Activated T-helper 17 cell treated with anti-CD3 and anti-CD28 coated beads, Interleukin-2, amount 50 U/mL, for 72 hours (primary cell): Measurements from ENCODE around the gene TRIM46. TPM values are rescaled to one million over a fixed set of nuclear protein-coding genes. Genes with fewer than 3 reads are reported as not detected.
"Not testable (repeated sequence)": the region's sequence is repeated elsewhere in the genome, so short reads cannot be mapped to it uniquely, and the experiment has no call there.

ENCODE experiments used
- ATAC-seq: fragments of 150-1000 bp; cut with Tn5 transposase; replicated peaks from 2 replicates; pipeline ENCODE4 v1.10.0; 2021; ENCODE audit warnings: mild to moderate bottlenecking, moderate library complexity
- H3K27ac Mint-ChIP-seq: one replicate; pipeline ENCODE4 v1.8.0; 2022; ENCODE audit warnings: mixed read lengths
- H3K27me3 Mint-ChIP-seq: one replicate; pipeline ENCODE4 v1.8.0; 2022; ENCODE audit warnings: mixed read lengths
- H3K36me3 Mint-ChIP-seq: one replicate; pipeline ENCODE4 v1.8.0; 2022; ENCODE audit warnings: low read depth, mild to moderate bottlenecking, mixed read lengths
- H3K4me1 Mint-ChIP-seq: one replicate; pipeline ENCODE4 v1.8.0; 2022; ENCODE audit warnings: mixed read lengths
- H3K4me3 Mint-ChIP-seq: one replicate; pipeline ENCODE4 v1.8.0; 2022; ENCODE audit warnings: mild to moderate bottlenecking, mixed read lengths
- H3K9me3 Mint-ChIP-seq: one replicate; pipeline ENCODE4 v1.8.0; 2022; ENCODE audit warnings: mixed read lengths
- total RNA-seq, 2 donors: library from RNA; stranded (reverse); gene quantifications; one replicate each; pipeline ENCODE4 v1.2.3, GENCODE V29; 2022

Gene TRIM46
- total RNA-seq, 2 donors from 2014 or later, result 10.6 to 16.6 TPM

- H3K4me3 Mint-ChIP-seq, result peak within 1 kb of the TSS; percentile 89
- H3K9me3 Mint-ChIP-seq, result no peaks in the 10 kb centered on the region
- no peaks in the 10 kb centered on the region for H3K27me3 Mint-ChIP-seq
- ATAC-seq, result peak; percentile 90
- H3K27ac Mint-ChIP-seq, result peak within 1 kb of the TSS; percentile 99
- H3K36me3 Mint-ChIP-seq, result peaks cover 19% of the 10 kb centered on the region
- peaks cover 17% of the 10 kb centered on the region for H3K4me1 Mint-ChIP-seq
These were observed 35.1 kb downstream of the TRIM46 start, which contains the start of gene MTX1 for GRCh38 chr1:155208541-155209311. Gene MTX1 (plus strand): TSS chr1:155208695. CDS start chr1:155208805, 110 bp downstream.

- H3K4me3 Mint-ChIP-seq, result peak overlapping the region; percentile 89
- ATAC-seq, result no peak
- peaks cover 17% of the 10 kb centered on the region for H3K4me1 Mint-ChIP-seq
- no peaks in the 10 kb centered on the region for H3K9me3 Mint-ChIP-seq
- peak overlapping the region; percentile 99 for H3K27ac Mint-ChIP-seq
- H3K36me3 Mint-ChIP-seq, result peaks cover 19% of the 10 kb centered on the region
- no peaks in the 10 kb centered on the region for H3K27me3 Mint-ChIP-seq
These were observed 35.7 kb downstream of the TRIM46 start for GRCh38 chr1:155209312-155209721.

GRCh38 chr1:155210314-155211104, 36.9 kb downstream of the TRIM46 start:
- peak overlapping the region; percentile 89 for H3K4me3 Mint-ChIP-seq
- no peak for ATAC-seq
- no peaks in the 10 kb centered on the region for H3K9me3 Mint-ChIP-seq
- peak overlapping the region; percentile 54 for H3K27ac Mint-ChIP-seq
- H3K4me1 Mint-ChIP-seq, result peaks cover 17% of the 10 kb centered on the region
- H3K36me3 Mint-ChIP-seq, result peaks cover 19% of the 10 kb centered on the region
- H3K27me3 Mint-ChIP-seq, result no peaks in the 10 kb centered on the region

GRCh38 chr1:155211381-155212050, 37.9 kb downstream of the TRIM46 start:
- not testable (repeated sequence) for ATAC-seq, H3K9me3 Mint-ChIP-seq, H3K27ac Mint-ChIP-seq, H3K4me3 Mint-ChIP-seq, H3K27me3 Mint-ChIP-seq
- H3K4me1 Mint-ChIP-seq, result peaks cover 17% of the 10 kb centered on the region
- peaks cover 19% of the 10 kb centered on the region for H3K36me3 Mint-ChIP-seq

GRCh38 chr1:155212051-155212440, 38.4 kb downstream of the TRIM46 start:
- ATAC-seq, H3K27ac Mint-ChIP-seq: not testable (repeated sequence)

GRCh38 chr1:155214702-155215101, 41.1 kb downstream of the TRIM46 start:
- H3K9me3 Mint-ChIP-seq, H3K4me3 Mint-ChIP-seq, H3K27me3 Mint-ChIP-seq: not testable (repeated sequence)
- peak; percentile 25 for ATAC-seq
- Mint-ChIP-seq H3K27ac (peak overlapping the region; percentile 68), H3K4me1 (peaks cover 10% of the 10 kb centered on the region), H3K36me3 (peaks cover 19% of the 10 kb centered on the region)

More at GRCh38 chr1:155212051-155212440, 38.4 kb downstream of the TRIM46 start:
- H3K36me3 Mint-ChIP-seq, result peaks cover 19% of the 10 kb centered on the region
- not testable (repeated sequence) for H3K27me3 Mint-ChIP-seq, H3K4me3 Mint-ChIP-seq, H3K9me3 Mint-ChIP-seq
- H3K4me1 Mint-ChIP-seq, result peaks cover 12% of the 10 kb centered on the region

- Mint-ChIP-seq H3K9me3 (no peaks in the 10 kb centered on the region), H3K4me3 (peak overlapping the region; percentile 51), H3K27ac (peak overlapping the region; percentile 68), H3K27me3 (no peaks in the 10 kb centered on the region), H3K36me3 (peaks cover 1% of the 10 kb centered on the region), H3K4me1 (peaks cover 14% of the 10 kb centered on the region)
- peak; percentile 49 for ATAC-seq
These were observed 45.4 kb downstream of the TRIM46 start for GRCh38 chr1:155218854-155219591.

- peaks cover 7% of the 10 kb centered on the region for H3K36me3 Mint-ChIP-seq
- peak overlapping the region; percentile 68 for H3K27ac Mint-ChIP-seq
- H3K27me3 Mint-ChIP-seq, result no peaks in the 10 kb centered on the region
- H3K4me1 Mint-ChIP-seq, result peaks cover 14% of the 10 kb centered on the region
- H3K9me3 Mint-ChIP-seq, result no peaks in the 10 kb centered on the region
- peak; percentile 78 for ATAC-seq
- H3K4me3 Mint-ChIP-seq, result peak overlapping the region; percentile 51
These were observed 46.0 kb downstream of the TRIM46 start for GRCh38 chr1:155219592-155220031.

GRCh38 chr1:155220211-155220965, 46.7 kb downstream of the TRIM46 start:
- ATAC-seq, H3K27me3 Mint-ChIP-seq, H3K9me3 Mint-ChIP-seq, H3K4me3 Mint-ChIP-seq: not testable (repeated sequence)
- H3K36me3 Mint-ChIP-seq, result peaks cover 11% of the 10 kb centered on the region
- peaks cover 14% of the 10 kb centered on the region for H3K4me1 Mint-ChIP-seq
- peak overlapping the region; percentile 68 for H3K27ac Mint-ChIP-seq

- H3K4me1 Mint-ChIP-seq, result peaks cover 20% of the 10 kb centered on the region
- peaks cover 33% of the 10 kb centered on the region for H3K36me3 Mint-ChIP-seq
- H3K27ac Mint-ChIP-seq, result no peak overlapping the region
- no peaks in the 10 kb centered on the region for H3K9me3 Mint-ChIP-seq
- no peak for ATAC-seq
- H3K4me3 Mint-ChIP-seq, result no peak overlapping the region
- no peaks in the 10 kb centered on the region for H3K27me3 Mint-ChIP-seq
These were observed 49.4 kb downstream of the TRIM46 start for GRCh38 chr1:155223047-155223446.

GRCh38 chr1:155225404-155225759, 51.7 kb downstream of the TRIM46 start:
- H3K27ac Mint-ChIP-seq, result peak overlapping the region; percentile 90

GRCh38 chr1:155226188-155226909, 52.7 kb downstream of the TRIM46 start:
- ATAC-seq, result peak; percentile 55
- H3K27ac Mint-ChIP-seq, result peak overlapping the region; percentile 90
- peaks cover 33% of the 10 kb centered on the region for H3K36me3 Mint-ChIP-seq
- H3K27me3 Mint-ChIP-seq, result no peaks in the 10 kb centered on the region
- H3K4me3 Mint-ChIP-seq, result peak overlapping the region; percentile 99
- H3K9me3 Mint-ChIP-seq, result no peaks in the 10 kb centered on the region
- peaks cover 6% of the 10 kb centered on the region for H3K4me1 Mint-ChIP-seq

More at GRCh38 chr1:155225404-155225759, 51.7 kb downstream of the TRIM46 start:
- H3K9me3 Mint-ChIP-seq, H3K4me1 Mint-ChIP-seq, ATAC-seq, H3K27me3 Mint-ChIP-seq: not testable (repeated sequence)
- Mint-ChIP-seq H3K4me3 (peak overlapping the region; percentile 99), H3K36me3 (peaks cover 33% of the 10 kb centered on the region)

GRCh38 chr1:155226910-155227260, 53.2 kb downstream of the TRIM46 start:
- Mint-ChIP-seq H3K27ac (peak overlapping the region; percentile 90), H3K4me1 (peaks cover 6% of the 10 kb centered on the region)

More at GRCh38 chr1:155226910-155227260, 53.2 kb downstream of the TRIM46 start:
- Mint-ChIP-seq H3K4me3 (peak overlapping the region; percentile 99), H3K9me3 (no peaks in the 10 kb centered on the region), H3K36me3 (peaks cover 33% of the 10 kb centered on the region), H3K27me3 (no peaks in the 10 kb centered on the region)
- peak; percentile 60 for ATAC-seq
